ENCODE data around the gene RNASET2.

The RNASET2 gene

GRCh38 chr6:166944666-166945256, 11.6 kb downstream of the RNASET2 start:
- DNase-seq: no peak

- no peak for DNase-seq
Observed at GRCh38 chr6:166942393-166943168, 13.8 kb downstream of the RNASET2 start.

- no peak for DNase-seq
Observed at GRCh38 chr6:166940643-166941068, 15.7 kb downstream of the RNASET2 start.

- no peak for DNase-seq
Observed at GRCh38 chr6:166939894-166940293, 16.5 kb downstream of the RNASET2 start.

GRCh38 chr6:166939345-166939744, 17.0 kb downstream of the RNASET2 start:
- no peak for DNase-seq

- DNase-seq: no peak
Observed at GRCh38 chr6:166938704-166939103, 17.6 kb downstream of the RNASET2 start.

- DNase-seq: no peak
Observed at GRCh38 chr6:166938150-166938549, 18.2 kb downstream of the RNASET2 start.

- no peak for DNase-seq
Observed at GRCh38 chr6:166937746-166938145, 18.6 kb downstream of the RNASET2 start.

- no peak for DNase-seq
Observed at GRCh38 chr6:166936079-166936787, 20.1 kb downstream of the RNASET2 start.

GRCh38 chr6:166935353-166935752, 21.0 kb downstream of the RNASET2 start:
- DNase-seq: no peak

GRCh38 chr6:166934174-166934573, 22.2 kb downstream of the RNASET2 start:
- no peak for DNase-seq

GRCh38 chr6:166933396-166933795, 23.0 kb downstream of the RNASET2 start:
- no peak for DNase-seq

- no peak for DNase-seq
Observed at GRCh38 chr6:166932616-166933015, 23.7 kb downstream of the RNASET2 start.

GRCh38 chr6:166932116-166932515, 24.2 kb downstream of the RNASET2 start:
- no peak for DNase-seq

GRCh38 chr6:166931426-166931970, 24.9 kb downstream of the RNASET2 start:
- DNase-seq: no peak

- no peak for DNase-seq
Observed at GRCh38 chr6:166930354-166930891, 25.9 kb downstream of the RNASET2 start.

GRCh38 chr6:166929542-166930189, 26.7 kb downstream of the RNASET2 start:
- no peak for DNase-seq

GRCh38 chr6:166928644-166929541, 27.5 kb downstream of the RNASET2 start:
- DNase-seq: no peak

GRCh38 chr6:166927935-166928643, 28.3 kb downstream of the RNASET2 start:
- DNase-seq: no peak

- DNase-seq: no peak
Observed at GRCh38 chr6:166927240-166927934, 29.0 kb downstream of the RNASET2 start.

Measured in retina (tissue), 1 donor.